PFSK-1 (cell line): Measurements from ENCODE around the gene MYEOV.

ENCODE experiments used
- FOXP2 ChIP-seq: optimal IDR thresholded peaks from 2 replicates; pipeline ENCODE3; 2011; ENCODE audit warnings: borderline replicate concordance, control low read depth, inconsistent platforms; ENCODE audit not compliant: insufficient read depth; ENCODE audit errors: extremely low read length, extremely low read depth
- POLR2AphosphoS5 ChIP-seq: IDR thresholded peaks from 2 replicates; pipeline ENCODE4 v1.6.1; 2012; ENCODE audit warnings: low read depth, mild to moderate bottlenecking, control low read depth, low read length, moderate library complexity
- SIN3A ChIP-seq: IDR thresholded peaks from 2 replicates; pipeline ENCODE4 v1.6.1; 2012; ENCODE audit warnings: mild to moderate bottlenecking, low read length, moderate library complexity, borderline replicate concordance; ENCODE audit not compliant: insufficient read depth
- TAF1 ChIP-seq: IDR thresholded peaks from 2 replicates; pipeline ENCODE4 v1.6.1; 2012; ENCODE audit warnings: low read length, control low read depth, borderline replicate concordance; ENCODE audit not compliant: insufficient read depth
- TF ChIP-seq, protein P1 (sequence below), 2 experiments: IDR thresholded peaks; 2 replicates each; pipeline versions ENCODE4 v1.6.1 to v1.8.0; 2011 to 2012; ENCODE audit warnings: low read depth in 2 of 2, low read length in 2 of 2, control low read depth in 1 of 2, inconsistent platforms in 1 of 2, mild to moderate bottlenecking in 1 of 2, moderate library complexity in 1 of 2; ENCODE audit not compliant: insufficient read depth in 1 of 2

The MYEOV gene

DNA sequence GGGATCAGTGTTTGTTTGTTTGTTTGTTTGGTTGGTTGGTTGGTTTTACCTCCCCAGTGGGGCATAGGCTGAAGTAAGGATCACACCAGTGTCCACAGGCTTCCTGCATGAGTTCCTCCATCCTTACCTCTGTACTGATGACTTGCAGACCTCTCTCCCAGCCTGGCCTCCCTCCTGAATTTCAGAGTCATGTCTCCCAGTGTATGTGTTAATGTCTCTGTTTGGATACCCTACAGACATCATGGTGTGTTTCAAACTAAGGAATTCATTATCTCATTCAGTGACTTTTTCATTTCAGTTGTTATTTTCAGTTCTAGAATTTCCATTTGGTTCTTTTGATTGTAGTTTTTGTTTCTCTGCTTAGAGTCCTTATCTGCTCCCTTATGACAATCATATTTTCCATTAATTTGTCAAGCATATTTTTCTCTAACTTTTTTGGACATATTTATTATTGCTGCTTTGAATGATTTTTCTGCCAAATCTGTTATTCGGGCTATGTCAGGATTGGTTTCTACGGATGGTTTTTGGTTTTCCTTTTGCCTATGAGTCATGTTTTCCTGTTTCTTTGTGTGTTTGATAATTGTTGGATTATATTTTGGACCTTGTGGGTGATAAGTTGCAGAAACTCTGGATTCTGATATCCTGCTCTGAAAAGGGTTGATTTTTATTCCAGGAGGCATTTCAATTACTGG is 23.6 kb downstream of the MYEOV start:
- TF ChIP-seq SIN3A = no peak
- TF ChIP-seq, protein P1, sequence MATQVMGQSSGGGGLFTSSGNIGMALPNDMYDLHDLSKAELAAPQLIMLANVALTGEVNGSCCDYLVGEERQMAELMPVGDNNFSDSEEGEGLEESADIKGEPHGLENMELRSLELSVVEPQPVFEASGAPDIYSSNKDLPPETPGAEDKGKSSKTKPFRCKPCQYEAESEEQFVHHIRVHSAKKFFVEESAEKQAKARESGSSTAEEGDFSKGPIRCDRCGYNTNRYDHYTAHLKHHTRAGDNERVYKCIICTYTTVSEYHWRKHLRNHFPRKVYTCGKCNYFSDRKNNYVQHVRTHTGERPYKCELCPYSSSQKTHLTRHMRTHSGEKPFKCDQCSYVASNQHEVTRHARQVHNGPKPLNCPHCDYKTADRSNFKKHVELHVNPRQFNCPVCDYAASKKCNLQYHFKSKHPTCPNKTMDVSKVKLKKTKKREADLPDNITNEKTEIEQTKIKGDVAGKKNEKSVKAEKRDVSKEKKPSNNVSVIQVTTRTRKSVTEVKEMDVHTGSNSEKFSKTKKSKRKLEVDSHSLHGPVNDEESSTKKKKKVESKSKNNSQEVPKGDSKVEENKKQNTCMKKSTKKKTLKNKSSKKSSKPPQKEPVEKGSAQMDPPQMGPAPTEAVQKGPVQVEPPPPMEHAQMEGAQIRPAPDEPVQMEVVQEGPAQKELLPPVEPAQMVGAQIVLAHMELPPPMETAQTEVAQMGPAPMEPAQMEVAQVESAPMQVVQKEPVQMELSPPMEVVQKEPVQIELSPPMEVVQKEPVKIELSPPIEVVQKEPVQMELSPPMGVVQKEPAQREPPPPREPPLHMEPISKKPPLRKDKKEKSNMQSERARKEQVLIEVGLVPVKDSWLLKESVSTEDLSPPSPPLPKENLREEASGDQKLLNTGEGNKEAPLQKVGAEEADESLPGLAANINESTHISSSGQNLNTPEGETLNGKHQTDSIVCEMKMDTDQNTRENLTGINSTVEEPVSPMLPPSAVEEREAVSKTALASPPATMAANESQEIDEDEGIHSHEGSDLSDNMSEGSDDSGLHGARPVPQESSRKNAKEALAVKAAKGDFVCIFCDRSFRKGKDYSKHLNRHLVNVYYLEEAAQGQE (IDR thresholded peaks at IDR 0.05; ENCODE audit: insufficient read depth in 1 of 2, low read depth in 2 of 2, low read length in 2 of 2) = no peak
- no peak for TF ChIP-seq TAF1
- no peak for TF ChIP-seq POLR2AphosphoS5
- TF ChIP-seq FOXP2 = no peak

DNA sequence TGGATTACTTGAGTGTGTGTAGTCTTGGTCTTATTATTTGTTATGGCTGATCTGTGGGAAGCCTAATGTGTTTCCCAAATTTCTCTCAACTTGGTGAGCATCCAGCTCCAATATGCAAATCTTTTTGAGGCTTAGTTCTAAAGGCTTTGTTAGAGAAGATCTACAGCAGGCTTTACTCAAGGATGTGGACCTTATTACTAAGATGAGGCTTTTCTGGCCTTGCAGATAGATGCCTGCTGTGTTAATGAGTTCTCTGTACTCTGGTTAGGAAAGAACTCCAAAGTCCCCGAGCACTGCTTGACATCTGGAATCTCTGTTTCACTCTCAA is 24.1 kb downstream of the MYEOV start:
- no peak for TF ChIP-seq TAF1

DNA sequence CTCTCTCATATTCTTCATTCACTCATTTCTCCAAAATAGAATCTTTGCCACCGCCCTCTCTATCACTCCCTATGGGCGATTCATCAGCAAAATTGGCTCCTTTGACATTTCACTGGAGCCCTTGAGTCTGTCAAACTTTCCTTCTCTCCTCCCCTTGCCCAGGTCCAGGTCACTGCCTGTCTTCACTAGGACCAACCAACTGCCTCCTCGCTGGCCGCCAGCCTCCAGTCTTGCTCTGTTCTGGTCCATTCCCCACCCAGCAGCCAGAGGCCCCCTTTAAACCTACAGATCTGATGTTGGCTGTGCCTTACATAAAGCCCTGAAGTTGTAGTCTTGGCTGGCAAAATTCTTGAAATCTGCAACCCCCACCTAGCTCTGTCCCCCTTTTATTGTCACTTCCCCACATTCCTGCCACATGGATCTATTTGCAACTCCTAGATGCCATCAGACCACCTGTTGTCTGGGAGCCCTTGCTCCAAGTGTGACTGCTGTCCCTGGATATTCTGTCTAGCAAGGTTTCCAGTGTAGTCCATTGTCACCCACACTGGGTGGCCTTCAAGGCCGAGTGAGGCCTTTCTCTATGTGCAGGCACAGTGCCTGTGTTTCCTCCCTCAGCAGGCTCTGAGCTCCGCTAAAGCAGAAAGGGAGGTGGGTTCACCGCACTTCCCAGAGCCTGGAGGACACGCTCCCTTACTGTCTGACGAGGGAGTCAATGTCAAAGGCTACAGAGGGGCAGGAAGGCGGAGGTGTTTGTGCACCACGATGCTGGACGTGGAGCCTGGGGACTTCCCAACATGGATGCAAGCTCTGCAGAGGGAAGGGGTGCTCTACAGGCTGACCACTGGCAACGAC is 25.5 kb downstream of the MYEOV start:
- TF ChIP-seq TAF1 = no peak
- TF ChIP-seq POLR2AphosphoS5 = no peak
- no peak for TF ChIP-seq FOXP2
- TF ChIP-seq, protein P1 (IDR thresholded peaks at IDR 0.05; ENCODE audit: insufficient read depth in 1 of 2, low read depth in 2 of 2, low read length in 2 of 2) = no peak
- TF ChIP-seq SIN3A = no peak

DNA sequence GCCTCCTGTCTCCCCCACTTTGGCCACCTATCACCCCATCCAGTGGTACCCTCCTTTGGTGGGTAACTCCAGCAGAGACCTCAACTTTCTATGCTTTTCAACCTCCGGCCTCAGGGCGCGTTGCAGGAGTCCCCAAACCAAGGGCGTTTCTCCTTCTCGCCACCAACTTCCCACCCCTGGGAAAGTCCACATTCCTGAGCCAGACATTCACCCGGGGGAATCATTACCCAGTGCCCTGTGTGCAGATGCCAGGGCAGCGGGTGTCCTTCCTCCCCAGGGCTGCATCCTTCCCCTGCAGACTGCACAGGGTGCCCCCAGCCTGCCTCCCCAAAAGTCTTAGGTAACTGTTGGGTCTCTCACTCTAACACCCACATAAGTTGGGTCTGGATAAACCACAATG is 26.4 kb downstream of the MYEOV start:
- TF ChIP-seq SIN3A (no peak), FOXP2 (no peak), POLR2AphosphoS5 (no peak), TAF1 (no peak)
- TF ChIP-seq, protein P1 (IDR thresholded peaks at IDR 0.05; ENCODE audit: insufficient read depth in 1 of 2, low read depth in 2 of 2, low read length in 2 of 2) = no peak

DNA sequence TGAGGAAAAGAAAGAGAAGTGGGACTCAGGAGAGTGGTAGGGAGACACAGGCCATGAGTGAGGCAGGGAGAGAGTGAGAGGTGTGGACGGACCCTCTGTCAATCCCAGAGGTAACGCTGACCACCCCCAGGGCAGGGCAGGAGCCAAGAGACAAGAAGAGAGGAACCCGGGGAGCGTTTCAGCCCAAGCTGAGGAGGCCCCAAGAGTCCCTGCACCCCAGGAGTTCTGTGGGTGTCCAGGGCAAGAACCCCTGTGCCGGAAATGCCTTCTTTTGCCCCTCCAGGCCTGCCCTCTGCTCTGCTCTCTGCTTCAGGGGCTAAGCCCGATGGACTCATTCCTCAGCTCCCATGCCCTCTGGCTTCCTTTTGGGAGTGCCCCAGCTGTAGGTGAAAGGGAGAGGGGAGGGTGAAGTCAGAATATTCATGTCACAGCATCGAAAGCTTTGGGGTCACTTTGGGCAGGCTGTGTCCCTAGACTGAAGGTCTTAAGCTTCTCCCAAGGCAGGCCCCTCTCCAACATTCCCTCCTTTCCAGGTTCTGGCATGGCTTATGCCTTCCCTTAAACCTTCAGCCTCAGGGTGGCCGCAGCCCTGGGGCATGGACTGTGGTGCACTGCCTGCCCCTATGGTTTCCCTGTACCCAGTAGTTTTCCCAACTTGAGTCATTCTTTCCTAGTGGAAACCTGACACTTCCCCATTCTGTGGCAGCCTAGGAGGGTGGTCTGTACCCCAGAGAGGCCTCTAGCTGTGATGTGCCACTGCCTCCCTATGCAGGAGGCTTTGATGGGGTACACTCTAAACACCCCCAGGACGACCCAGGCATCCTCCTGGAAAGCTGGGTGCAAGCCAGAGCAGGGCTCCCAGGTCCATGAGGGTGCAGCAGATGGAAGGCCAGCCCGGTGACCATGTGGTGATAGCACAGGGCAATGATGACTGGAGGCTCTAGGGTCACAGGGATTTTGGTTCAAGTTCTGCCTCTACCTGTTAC is 27.1 kb downstream of the MYEOV start:
- no peak for TF ChIP-seq POLR2AphosphoS5
- no peak for TF ChIP-seq FOXP2
- TF ChIP-seq TAF1 = no peak
- TF ChIP-seq, protein P1 (IDR thresholded peaks at IDR 0.05; ENCODE audit: insufficient read depth in 1 of 2, low read depth in 2 of 2, low read length in 2 of 2) = no peak
- no peak for TF ChIP-seq SIN3A
